Measurements from ENCODE around the gene SLC39A2. TPM values are rescaled to one million over a fixed set of nuclear protein-coding genes. Genes with fewer than 3 reads are reported as not detected.
A peak's percentile ranks its signal among the peaks of the same experiment; 100 is the strongest.

The SLC39A2 gene
- total RNA-seq, 1 experiment from 2014 or later, result 0.88 TPM

- H3K27me3 Mint-ChIP-seq (ENCODE audit: insufficient read depth, unreplicated experiment), result no peaks in the 10 kb centered on the region
- H3K4me3 Mint-ChIP-seq (ENCODE audit: unreplicated experiment), result no peak overlapping the region
- intact Hi-C loops (cut with micrococcal nuclease; ENCODE audit: unreplicated experiment), result no loop called here
- Histone ChIP-seq H3K36me3 (ENCODE audit: control insufficient read depth, insufficient read depth, low read length) (no peaks in the 10 kb centered on the region), H3K4me3 (ENCODE audit: low read depth, low read length) (no peak overlapping the region), H3K4me1 (peaks cover 19% of the 10 kb centered on the region), H3K9me3 (no peaks in the 10 kb centered on the region), H3K27me3 (replicated peaks; ENCODE audit: control insufficient read depth, insufficient read depth, low read length) (no peaks in the 10 kb centered on the region)
- no peaks in the 10 kb centered on the region for H3K9me3 Mint-ChIP-seq (ENCODE audit: unreplicated experiment)
- TF ChIP-seq CTCF (IDR thresholded peaks at IDR 0.05; ENCODE audit: insufficient read depth in 1 of 2, low read depth in 1 of 2, low read length in 1 of 2, severe bottlenecking in 1 of 2, unreplicated experiment in 1 of 2), result no peak
- peaks cover 16% of the 10 kb centered on the region for H3K36me3 Mint-ChIP-seq (ENCODE audit: insufficient read depth, unreplicated experiment)
- BruUV-seq (replicated peaks), result no TSS peak
- ChIA-PET CTCF (no interaction called here), POLR2A (no interaction called here)
- H3K4me1 Mint-ChIP-seq (ENCODE audit: low read depth, unreplicated experiment), result peaks cover 6% of the 10 kb centered on the region
- no peak overlapping the region for H3K27ac Mint-ChIP-seq (ENCODE audit: unreplicated experiment)
- no peak for DNase-seq
Measured at GRCh38 chr14:20986811-20987210, 12.3 kb upstream of the SLC39A2 start.

- H3K4me1 Mint-ChIP-seq (ENCODE audit: low read depth, unreplicated experiment), result peaks cover 6% of the 10 kb centered on the region
- no peak for TF ChIP-seq CTCF (IDR thresholded peaks at IDR 0.05; ENCODE audit: insufficient read depth in 1 of 2, low read depth in 1 of 2, low read length in 1 of 2, severe bottlenecking in 1 of 2, unreplicated experiment in 1 of 2)
- peaks cover 33% of the 10 kb centered on the region for H3K36me3 Mint-ChIP-seq (ENCODE audit: insufficient read depth, unreplicated experiment)
- CTCF ChIA-PET, result interaction anchor here (1.1 kb wide), 1 partner anchor 18 kb away, joined by 4 read pairs; no protein-coding TSS in a partner anchor
- H3K9me3 Mint-ChIP-seq (ENCODE audit: unreplicated experiment), result no peaks in the 10 kb centered on the region
- POLR2A ChIA-PET, result interaction anchor here (0.6 kb wide), 1 partner anchor 14 kb away, joined by 4 read pairs; no protein-coding TSS in a partner anchor
- DNase-seq, result no peak
- H3K4me3 Mint-ChIP-seq (ENCODE audit: unreplicated experiment), result peak overlapping the region; percentile 71
- H3K27me3 ChIP-seq (replicated peaks; ENCODE audit: control insufficient read depth, insufficient read depth, low read length), result no peaks in the 10 kb centered on the region
- H3K27me3 Mint-ChIP-seq (ENCODE audit: insufficient read depth, unreplicated experiment), result no peaks in the 10 kb centered on the region
- peaks cover 19% of the 10 kb centered on the region for H3K4me1 ChIP-seq
- TSS peak; percentile 98 for BruUV-seq (replicated peaks)
- no peaks in the 10 kb centered on the region for H3K9me3 ChIP-seq
- intact Hi-C loops (cut with micrococcal nuclease; ENCODE audit: unreplicated experiment), result loop anchor here (1.0 kb wide), 1 partner anchor 12 kb away; no protein-coding TSS in a partner anchor
- peaks cover 3% of the 10 kb centered on the region for H3K36me3 ChIP-seq (ENCODE audit: control insufficient read depth, insufficient read depth, low read length)
- peak overlapping the region; percentile 65; the same call in 1 of the 2 replicates for H3K4me3 ChIP-seq (ENCODE audit: low read depth, low read length)
- H3K27ac Mint-ChIP-seq (ENCODE audit: unreplicated experiment), result peak overlapping the region; percentile 33
Measured at GRCh38 chr14:20988717-20989470, 10.2 kb upstream of the SLC39A2 start.

- H3K36me3 Mint-ChIP-seq (ENCODE audit: insufficient read depth, unreplicated experiment), result peaks cover 37% of the 10 kb centered on the region
- H3K4me1 Mint-ChIP-seq (ENCODE audit: low read depth, unreplicated experiment), result peaks cover 6% of the 10 kb centered on the region
- no peak for DNase-seq
- intact Hi-C loops (cut with micrococcal nuclease; ENCODE audit: unreplicated experiment), result loop anchor here (1.0 kb wide), 1 partner anchor 12 kb away; no protein-coding TSS in a partner anchor
- peak overlapping the region; percentile 65 for H3K4me3 ChIP-seq (ENCODE audit: low read depth, low read length)
- H3K36me3 ChIP-seq (ENCODE audit: control insufficient read depth, insufficient read depth, low read length), result peaks cover 3% of the 10 kb centered on the region
- peak overlapping the region; percentile 71 for H3K4me3 Mint-ChIP-seq (ENCODE audit: unreplicated experiment)
- ChIA-PET CTCF (interaction anchor here (1.1 kb wide), 1 partner anchor 18 kb away, joined by 4 read pairs; no protein-coding TSS in a partner anchor), POLR2A (no interaction called here)
- H3K9me3 ChIP-seq, result no peaks in the 10 kb centered on the region
- H3K4me1 ChIP-seq, result peaks cover 19% of the 10 kb centered on the region
- BruUV-seq (replicated peaks), result no TSS peak
- TF ChIP-seq CTCF (IDR thresholded peaks at IDR 0.05; ENCODE audit: insufficient read depth in 1 of 2, low read depth in 1 of 2, low read length in 1 of 2, severe bottlenecking in 1 of 2, unreplicated experiment in 1 of 2), result no peak
- H3K27ac Mint-ChIP-seq (ENCODE audit: unreplicated experiment), result peak overlapping the region; percentile 33
- no peaks in the 10 kb centered on the region for H3K27me3 Mint-ChIP-seq (ENCODE audit: insufficient read depth, unreplicated experiment)
- H3K9me3 Mint-ChIP-seq (ENCODE audit: unreplicated experiment), result no peaks in the 10 kb centered on the region
- H3K27me3 ChIP-seq (replicated peaks; ENCODE audit: control insufficient read depth, insufficient read depth, low read length), result no peaks in the 10 kb centered on the region
Measured at GRCh38 chr14:20989471-20989786, 9.7 kb upstream of the SLC39A2 start.

All from Caco-2 (cell line).